PFSK-1 (cell line): ENCODE results near the gene HIGD1C.

ENCODE experiments used
- TAF1 ChIP-seq: IDR thresholded peaks from 2 replicates; pipeline ENCODE4 v1.6.1; 2012; ENCODE audit warnings: low read length, control low read depth, borderline replicate concordance; ENCODE audit not compliant: insufficient read depth
- TF ChIP-seq, protein P1 (sequence below), 2 experiments: IDR thresholded peaks; 2 replicates each; pipeline versions ENCODE4 v1.6.1 to v1.8.0; 2011 to 2012; ENCODE audit warnings: low read depth in 2 of 2, low read length in 2 of 2, control low read depth in 1 of 2, inconsistent platforms in 1 of 2, mild to moderate bottlenecking in 1 of 2, moderate library complexity in 1 of 2; ENCODE audit not compliant: insufficient read depth in 1 of 2

DNA sequence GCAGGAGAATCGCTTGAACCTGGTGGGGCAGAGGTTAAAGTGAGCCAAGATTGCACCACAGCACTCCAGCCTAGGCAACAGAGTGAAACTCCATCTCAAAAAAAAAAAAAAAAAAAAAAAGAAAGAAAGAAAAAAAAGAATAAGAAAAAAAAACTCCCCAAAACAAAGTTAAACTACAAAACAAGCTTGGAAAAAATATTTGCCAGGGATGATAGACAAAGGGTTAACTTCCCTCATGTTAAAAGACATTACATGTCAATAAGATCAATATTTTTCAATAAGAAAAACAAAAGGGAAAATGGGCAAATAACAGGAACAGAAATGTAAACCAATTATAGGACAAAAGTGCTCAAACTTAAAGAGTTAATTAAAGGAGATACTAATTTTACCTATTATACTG, 26.4 kb upstream of the HIGD1C start:
- TF ChIP-seq, protein P1, sequence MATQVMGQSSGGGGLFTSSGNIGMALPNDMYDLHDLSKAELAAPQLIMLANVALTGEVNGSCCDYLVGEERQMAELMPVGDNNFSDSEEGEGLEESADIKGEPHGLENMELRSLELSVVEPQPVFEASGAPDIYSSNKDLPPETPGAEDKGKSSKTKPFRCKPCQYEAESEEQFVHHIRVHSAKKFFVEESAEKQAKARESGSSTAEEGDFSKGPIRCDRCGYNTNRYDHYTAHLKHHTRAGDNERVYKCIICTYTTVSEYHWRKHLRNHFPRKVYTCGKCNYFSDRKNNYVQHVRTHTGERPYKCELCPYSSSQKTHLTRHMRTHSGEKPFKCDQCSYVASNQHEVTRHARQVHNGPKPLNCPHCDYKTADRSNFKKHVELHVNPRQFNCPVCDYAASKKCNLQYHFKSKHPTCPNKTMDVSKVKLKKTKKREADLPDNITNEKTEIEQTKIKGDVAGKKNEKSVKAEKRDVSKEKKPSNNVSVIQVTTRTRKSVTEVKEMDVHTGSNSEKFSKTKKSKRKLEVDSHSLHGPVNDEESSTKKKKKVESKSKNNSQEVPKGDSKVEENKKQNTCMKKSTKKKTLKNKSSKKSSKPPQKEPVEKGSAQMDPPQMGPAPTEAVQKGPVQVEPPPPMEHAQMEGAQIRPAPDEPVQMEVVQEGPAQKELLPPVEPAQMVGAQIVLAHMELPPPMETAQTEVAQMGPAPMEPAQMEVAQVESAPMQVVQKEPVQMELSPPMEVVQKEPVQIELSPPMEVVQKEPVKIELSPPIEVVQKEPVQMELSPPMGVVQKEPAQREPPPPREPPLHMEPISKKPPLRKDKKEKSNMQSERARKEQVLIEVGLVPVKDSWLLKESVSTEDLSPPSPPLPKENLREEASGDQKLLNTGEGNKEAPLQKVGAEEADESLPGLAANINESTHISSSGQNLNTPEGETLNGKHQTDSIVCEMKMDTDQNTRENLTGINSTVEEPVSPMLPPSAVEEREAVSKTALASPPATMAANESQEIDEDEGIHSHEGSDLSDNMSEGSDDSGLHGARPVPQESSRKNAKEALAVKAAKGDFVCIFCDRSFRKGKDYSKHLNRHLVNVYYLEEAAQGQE (IDR thresholded peaks at IDR 0.05; ENCODE audit: insufficient read depth in 1 of 2, low read depth in 2 of 2, low read length in 2 of 2), result no peak
- TF ChIP-seq TAF1, result no peak
